ENCODE results near the gene ID4. TPM values are rescaled to one million over a fixed set of nuclear protein-coding genes. Genes with fewer than 3 reads are reported as not detected.

Gene ID4
- total and polyA plus RNA-seq, 9 donors, result 9.9 to 169 (median 49.2) TPM

- no peaks in the 10 kb centered on the region for H3K4me1 ChIP-seq (ENCODE audit: insufficient read depth)
- H3K4me3 ChIP-seq, result no peak overlapping the region
- no peaks in the 10 kb centered on the region for H3K9me3 ChIP-seq
- DNase-seq, result no peak
- TF ChIP-seq POLR2A (IDR thresholded peaks at IDR 0.05) (no peak), CTCF (IDR thresholded peaks at IDR 0.05) (no peak), EP300 (IDR thresholded peaks at IDR 0.05) (no peak)
- 53 to 68% (median 55%) methylated on average over 5 of the region's 5 CpGs for WGBS, 3 donors
- no peaks in the 10 kb centered on the region for H3K27me3 ChIP-seq
- intact Hi-C loops (cut with DNase I), result no loop called here
- H3K27ac ChIP-seq, result no peak overlapping the region
- H3K36me3 ChIP-seq, result no peaks in the 10 kb centered on the region
These were observed 29.9 kb downstream of the ID4 start for GRCh38 chr6:19866985-19867627.

- no peak for TF ChIP-seq POLR2A (IDR thresholded peaks at IDR 0.05)
- Histone ChIP-seq H3K27ac (no peak overlapping the region), H3K36me3 (no peaks in the 10 kb centered on the region), H3K27me3 (no peaks in the 10 kb centered on the region), H3K4me3 (no peak overlapping the region), H3K9me3 (no peaks in the 10 kb centered on the region), H3K4me1 (ENCODE audit: insufficient read depth) (no peaks in the 10 kb centered on the region)
- 78 to 84% (median 79%) methylated on average over 9 of the region's 9 CpGs for WGBS, 3 donors
- intact Hi-C loops (cut with DNase I), result no loop called here
- DNase-seq, result no peak
These were observed 32.3 kb downstream of the ID4 start for GRCh38 chr6:19869464-19869863.

- H3K36me3 ChIP-seq, result no peaks in the 10 kb centered on the region
- no peaks in the 10 kb centered on the region for H3K27me3 ChIP-seq
- H3K27ac ChIP-seq, result no peak overlapping the region
- H3K9me3 ChIP-seq, result no peaks in the 10 kb centered on the region
- TF ChIP-seq POLR2A (IDR thresholded peaks at IDR 0.05) (no peak), CTCF (IDR thresholded peaks at IDR 0.05) (no peak), EP300 (IDR thresholded peaks at IDR 0.05) (no peak)
- no peaks in the 10 kb centered on the region for H3K4me1 ChIP-seq (ENCODE audit: insufficient read depth)
- no peak overlapping the region for H3K4me3 ChIP-seq
- no peak for DNase-seq
- 86 to 92% (median 89%) methylated on average over 3 of the region's 3 CpGs for WGBS, 3 donors
- intact Hi-C loops (cut with DNase I), result no loop called here
These were observed 33.2 kb downstream of the ID4 start for GRCh38 chr6:19870322-19870721.

GRCh38 chr6:19873031-19873430 lies 35.9 kb downstream of the ID4 start:
- 70 to 76% (median 75%) methylated on average over 2 of the region's 2 CpGs for WGBS, 3 donors
- no peak for DNase-seq

More at GRCh38 chr6:19873031-19873430, 35.9 kb downstream of the ID4 start:
- intact Hi-C loops (cut with DNase I), result no loop called here
- Histone ChIP-seq H3K36me3 (no peaks in the 10 kb centered on the region), H3K4me1 (ENCODE audit: insufficient read depth) (no peaks in the 10 kb centered on the region), H3K27me3 (no peaks in the 10 kb centered on the region), H3K4me3 (no peak overlapping the region), H3K27ac (no peak overlapping the region), H3K9me3 (no peaks in the 10 kb centered on the region)
- TF ChIP-seq CTCF (IDR thresholded peaks at IDR 0.05) (no peak), POLR2A (IDR thresholded peaks at IDR 0.05) (no peak), EP300 (IDR thresholded peaks at IDR 0.05) (no peak)

Measured in ovary (tissue), 9 donors.